DMS 273 (cell line): ENCODE measurements around the gene ARL17B.
"Not testable (repeated sequence)": the region's sequence is repeated elsewhere in the genome, so short reads cannot be mapped to it uniquely, and the experiment has no call there.

Experiments used
- DNase-seq: peaks from one replicate; lab custom pipeline; 2025; ENCODE audit not compliant: unreplicated experiment; lab: John Stamatoyannopoulos, UW

ARL17B gene

DNA sequence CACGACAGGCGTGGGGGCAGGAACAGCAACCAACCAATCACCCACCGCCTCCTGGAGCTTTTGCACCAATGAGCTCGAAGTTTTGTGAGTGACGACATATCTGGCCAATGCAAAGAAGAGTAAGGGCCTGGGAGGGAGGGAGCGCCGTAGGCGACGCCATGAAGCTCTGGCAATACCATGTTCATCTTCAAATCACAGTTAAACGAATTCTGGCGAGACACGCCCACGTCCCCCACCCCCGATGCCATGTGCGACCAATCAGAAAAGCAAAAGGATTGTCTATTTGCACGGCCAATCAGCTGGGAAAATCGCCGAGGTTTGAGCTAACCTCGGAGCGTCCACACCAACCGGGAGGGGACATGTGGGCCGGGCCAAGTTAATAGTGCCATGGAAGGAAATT is at the start of gene ARL17B:
TSS of gene ARL17B (minus strand) at position 12 of the 400 bp plus-strand sequence. CDS start 3,369 bp downstream, outside the sequence.
- DNase-seq: not testable (repeated sequence)

DNA sequence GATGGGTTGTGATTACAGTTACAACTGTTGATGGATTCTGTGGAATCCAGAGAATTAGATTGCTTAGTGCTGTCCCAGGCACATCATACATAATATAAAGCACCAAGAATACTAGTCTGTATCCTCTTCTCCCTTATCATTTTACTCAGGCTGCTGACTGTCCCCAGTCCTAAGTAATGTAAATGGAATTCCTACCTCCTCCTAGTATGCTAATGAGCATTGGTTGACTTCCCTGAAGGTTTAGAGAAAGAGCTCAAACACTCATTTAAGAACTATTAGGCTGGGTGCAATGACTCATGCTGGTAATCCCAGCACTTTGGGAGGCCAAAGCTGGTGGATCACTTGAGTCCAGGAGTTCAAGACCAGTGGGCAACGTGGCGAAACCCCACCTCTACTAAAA is 48.3 kb upstream of the ARL17B start:
- DNase-seq: not testable (repeated sequence)

DNA sequence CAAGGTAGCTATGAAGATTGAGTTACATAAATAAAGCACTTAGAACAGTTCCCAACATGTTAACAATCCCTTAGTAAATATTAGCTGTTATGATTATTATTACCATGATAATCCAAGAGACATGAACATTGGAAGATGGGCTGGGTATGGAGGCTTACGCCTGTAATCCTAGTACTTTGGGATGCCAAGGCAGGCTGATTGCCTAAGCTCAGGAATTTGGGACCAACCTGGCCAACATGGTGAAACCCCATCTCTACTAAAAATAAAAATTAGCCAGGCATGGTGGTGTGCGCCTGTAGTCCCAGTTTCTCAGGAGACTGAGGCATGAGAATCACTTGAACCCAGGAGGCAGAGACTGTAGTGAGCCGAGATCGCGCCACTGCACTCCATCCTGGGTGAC is 45.6 kb upstream of the ARL17B start:
- not testable (repeated sequence) for DNase-seq

DNA sequence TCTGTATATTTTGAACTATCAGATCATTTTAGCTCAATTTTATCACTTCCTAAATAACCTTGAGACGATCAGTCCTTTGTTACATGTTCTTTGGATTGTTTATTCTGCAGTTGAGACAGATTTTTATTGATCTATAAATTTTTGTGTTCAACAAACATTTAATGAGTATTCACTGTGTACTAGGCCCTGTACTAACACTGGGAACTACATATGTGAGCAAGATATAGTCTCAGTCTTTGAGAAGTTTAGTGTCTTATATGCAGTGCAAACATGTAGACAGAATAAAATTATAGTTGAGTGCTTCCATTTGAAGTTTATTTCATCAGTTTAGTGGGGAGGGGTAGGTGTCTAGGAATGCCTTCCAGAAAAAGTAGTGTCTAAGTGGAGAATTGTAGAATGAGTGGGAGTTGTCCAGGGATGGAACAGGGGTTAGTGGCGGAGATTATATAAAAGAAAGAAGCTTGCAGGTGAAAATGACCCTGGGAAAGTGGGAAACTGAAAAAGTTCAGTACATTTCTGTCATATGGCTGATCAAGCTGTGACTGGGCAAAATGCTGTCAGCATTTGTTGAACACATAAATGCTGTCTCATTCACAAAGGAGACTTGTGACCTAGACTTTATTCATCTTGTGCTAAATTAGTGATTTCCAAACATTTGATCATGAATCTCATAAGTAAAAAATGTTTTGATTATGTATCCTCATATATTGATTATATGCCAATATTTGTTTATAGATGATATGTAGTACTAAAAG is 39.6 kb upstream of the ARL17B start:
- not testable (repeated sequence) for DNase-seq

DNA sequence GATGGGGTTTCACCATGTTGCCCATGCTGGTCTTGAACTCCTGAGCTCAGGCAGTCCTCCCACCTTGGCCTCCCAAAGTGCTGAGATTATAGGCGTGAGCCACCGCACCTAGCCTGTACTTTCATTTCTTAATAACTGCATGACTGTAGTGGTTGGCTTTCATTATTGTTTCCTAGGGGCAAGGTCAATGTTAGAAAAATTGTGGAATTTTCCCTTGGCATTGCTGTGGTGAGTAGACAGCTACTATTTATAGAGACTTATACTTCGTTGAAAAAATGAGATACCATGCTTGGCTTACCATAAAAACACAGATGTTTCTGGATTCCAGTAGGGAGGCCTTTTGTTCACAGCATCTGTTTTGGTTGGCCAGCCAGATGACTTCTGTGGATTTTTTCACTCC is 39.0 kb upstream of the ARL17B start:
- DNase-seq: not testable (repeated sequence)

DNA sequence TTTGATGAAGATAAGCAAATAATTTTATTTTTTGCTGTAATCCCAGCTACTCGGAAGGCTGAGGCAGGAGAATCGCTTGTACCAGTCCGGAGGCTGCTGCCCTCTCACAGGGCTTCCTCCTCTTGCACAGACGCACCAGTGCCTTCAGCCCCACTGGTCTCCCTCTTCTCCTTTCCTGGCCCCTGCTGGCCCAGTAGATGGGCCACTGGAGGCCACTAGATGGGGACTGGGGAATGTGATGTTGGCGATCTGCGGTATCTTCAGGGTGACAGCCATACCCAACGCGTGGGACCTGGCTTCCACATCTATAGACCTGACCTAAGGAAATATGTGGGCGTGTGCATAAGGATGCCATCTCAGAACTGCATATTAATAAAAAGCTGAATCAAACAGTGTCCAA is 38.4 kb upstream of the ARL17B start:
- DNase-seq: not testable (repeated sequence)

DNA sequence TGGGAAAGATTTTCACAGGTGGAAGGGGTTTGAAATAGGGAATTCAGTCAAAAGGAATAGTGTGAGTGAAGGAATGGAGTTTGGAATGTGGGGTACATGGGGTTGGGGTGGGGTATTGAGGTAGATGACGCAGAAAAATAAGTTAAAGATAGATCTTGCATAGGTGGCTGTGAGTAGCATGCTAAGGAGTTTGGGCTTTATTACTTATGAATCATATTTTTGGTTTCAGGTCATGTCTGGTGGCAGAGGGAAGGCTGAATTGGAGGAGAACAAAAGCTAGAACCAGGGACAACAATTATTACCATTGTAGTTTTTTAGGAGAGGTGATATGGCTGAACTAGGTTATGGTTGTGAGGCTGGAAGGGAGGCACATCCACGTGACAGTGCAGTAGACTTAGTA is 34.7 kb upstream of the ARL17B start:
- not testable (repeated sequence) for DNase-seq

DNA sequence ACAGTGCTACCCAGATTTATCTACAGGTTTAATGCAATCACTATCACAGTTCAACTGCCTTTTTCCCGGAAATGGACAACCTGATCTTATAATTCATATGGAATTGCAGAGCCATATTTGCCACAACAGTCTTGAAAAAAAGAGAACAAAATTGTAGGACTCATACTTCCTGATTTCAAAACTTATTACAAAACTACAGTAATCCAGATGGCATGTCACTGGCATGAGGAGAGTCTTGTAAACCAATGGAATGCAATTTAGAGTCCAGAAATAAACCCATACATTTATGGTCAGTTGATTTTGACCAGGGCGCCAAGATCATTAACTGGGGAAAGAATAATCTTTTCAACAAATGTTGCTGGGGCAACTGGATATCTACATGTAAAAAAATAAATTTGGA is 32.1 kb upstream of the ARL17B start:
- not testable (repeated sequence) for DNase-seq

DNA sequence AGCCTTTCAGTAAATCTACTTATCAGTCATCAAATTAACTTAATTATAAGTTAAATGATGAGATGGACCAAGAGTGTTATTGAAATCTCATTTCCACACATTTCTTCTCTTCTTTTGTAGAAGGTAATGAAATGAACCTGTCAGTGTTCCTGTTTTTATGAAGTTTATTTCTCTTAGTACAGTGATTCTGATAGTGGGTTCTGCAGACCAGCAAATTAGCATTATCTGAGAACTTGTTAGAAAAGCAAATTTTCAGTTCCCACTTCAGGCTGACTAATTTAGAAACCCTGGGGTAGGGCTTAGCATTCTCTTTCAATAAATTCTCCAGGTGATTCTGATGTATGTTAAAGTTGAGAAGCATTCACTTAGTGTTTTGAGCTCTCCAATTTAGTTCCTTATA is 23.9 kb upstream of the ARL17B start:
- not testable (repeated sequence) for DNase-seq

DNA sequence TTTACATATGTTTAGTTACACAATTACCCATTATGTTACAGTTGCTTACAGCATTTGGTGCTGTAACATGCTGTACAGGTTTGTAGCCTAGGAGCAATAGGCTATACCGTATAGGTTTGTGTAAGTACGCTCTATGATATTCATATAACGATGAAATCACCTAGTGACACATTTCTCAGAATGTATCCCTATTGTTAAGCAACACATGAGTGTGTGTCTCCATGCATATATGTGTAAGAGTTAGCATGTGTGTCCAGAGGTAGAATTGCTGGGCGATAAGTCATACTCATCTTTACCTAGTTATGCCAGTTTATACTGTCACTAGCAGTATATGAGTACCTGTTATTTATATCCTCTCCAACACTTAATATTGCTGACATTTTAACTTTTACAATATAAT is 21.6 kb upstream of the ARL17B start:
- DNase-seq: not testable (repeated sequence)

DNA sequence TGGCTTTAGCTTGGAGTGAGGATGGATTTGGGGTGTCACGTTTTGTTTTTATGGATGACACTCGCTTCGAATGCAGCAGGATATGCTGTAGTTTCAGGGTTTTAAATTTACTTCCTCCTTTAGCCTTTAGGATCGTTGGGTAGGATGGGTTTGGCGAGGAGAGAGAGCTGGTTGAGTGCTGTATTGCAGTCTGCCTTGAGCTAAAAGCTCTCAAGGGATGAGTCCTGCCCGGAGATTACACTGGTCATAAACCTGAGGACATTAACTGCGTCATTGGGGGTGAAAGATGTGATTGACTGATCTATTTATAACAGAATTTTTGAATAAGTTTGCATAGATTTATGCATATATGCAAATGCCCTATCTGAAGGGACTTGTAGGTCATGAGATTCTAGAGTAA is 11.9 kb upstream of the ARL17B start:
- DNase-seq: not testable (repeated sequence)

DNA sequence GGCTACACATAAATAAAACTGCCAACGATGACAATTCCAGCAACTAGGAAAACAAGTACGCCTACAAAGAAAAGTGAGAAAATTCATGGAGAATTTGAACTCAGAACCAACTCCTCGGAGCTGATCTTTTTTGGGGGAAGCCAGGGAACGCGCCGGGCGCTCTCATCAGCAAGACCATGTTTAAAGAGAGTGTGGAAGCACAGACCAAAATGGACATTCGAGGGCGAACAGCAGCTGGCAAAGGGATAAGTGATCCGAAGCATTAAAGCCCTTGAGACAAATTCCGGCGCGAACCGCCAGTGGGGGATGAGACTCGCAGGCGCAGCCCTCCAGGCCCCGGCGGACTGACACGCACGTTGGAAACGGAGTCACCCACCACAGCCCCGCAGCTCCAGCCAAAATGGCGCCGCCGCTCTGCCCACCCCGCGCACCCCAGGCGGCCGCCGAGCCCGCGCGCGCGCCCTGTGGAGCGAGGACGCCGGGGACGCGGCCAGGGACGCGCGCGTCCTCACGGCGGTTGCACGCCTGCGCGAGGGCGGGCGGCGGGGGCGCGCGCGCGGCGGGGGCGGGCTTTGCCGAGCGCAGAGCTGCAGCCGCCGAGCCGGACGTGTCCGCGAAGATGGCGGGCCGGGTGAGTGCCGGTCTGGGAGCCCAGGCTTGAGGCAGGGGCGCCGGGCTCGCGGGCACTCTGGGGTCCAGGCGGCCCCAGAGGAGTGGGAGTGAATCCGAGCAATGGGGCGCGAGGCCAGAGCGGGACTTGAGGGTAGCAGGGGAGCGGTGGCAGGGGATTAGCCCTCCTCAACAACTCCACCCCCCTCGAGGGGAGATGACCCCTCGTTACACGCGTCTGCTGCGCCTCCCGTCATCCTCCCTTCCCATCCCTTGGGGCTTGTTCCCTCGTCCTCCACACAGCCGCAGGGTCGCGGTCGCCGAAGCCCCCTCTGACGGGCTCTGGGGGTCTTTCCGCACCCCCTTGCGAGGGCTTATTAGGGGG is 11.0 kb upstream of the ARL17B start:
- not testable (repeated sequence) for DNase-seq

DNA sequence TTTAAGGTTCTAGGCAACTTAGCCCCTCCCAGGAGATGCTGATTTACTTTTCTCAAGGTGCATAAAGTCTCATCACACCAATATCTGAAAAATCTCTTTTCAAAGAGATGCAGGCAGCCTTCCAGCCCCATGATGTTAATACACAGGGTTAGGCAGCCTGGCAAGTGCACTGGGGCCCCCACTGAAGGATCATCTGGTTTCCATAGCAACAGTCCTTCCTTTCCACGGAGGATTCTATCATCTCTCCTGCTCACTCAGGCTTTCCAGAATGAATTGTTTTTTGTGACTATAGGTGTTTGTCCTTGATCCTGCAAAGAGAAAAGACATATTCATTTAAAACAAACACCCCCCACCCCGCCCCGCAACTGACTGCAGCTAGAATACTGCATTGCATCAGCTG is 6.0 kb upstream of the ARL17B start:
- DNase-seq: not testable (repeated sequence)

DNA sequence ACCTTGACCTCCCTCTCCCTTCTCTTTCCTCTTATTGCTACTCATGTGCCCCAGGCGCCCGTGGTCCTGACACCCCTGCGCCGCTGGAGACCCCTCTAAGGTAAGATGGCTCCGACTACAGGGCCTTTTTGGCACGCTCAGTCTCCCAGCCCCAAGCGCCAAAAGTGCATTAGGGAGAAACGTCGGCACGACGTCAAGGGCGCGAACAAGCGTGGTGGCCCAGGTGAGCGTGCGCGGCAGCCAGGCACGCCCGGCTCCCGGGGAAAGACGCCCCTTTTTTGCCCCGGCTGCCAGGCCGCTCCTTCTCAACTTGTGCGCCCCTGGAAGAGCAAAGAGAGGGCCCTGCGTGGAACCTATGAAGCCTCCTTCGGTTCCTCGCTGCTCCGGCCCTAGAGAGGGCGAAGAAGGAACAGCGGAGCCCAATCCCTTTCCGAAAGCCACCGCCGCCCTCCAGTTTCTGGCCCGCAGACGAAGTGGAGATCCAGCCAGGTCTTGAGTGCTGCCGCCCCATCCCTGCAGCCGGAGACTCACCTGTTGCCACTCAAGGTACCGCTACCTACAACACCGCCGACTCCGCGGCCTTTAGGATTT is 326 bp downstream of the ARL17B start:
- DNase-seq: not testable (repeated sequence)

DNA sequence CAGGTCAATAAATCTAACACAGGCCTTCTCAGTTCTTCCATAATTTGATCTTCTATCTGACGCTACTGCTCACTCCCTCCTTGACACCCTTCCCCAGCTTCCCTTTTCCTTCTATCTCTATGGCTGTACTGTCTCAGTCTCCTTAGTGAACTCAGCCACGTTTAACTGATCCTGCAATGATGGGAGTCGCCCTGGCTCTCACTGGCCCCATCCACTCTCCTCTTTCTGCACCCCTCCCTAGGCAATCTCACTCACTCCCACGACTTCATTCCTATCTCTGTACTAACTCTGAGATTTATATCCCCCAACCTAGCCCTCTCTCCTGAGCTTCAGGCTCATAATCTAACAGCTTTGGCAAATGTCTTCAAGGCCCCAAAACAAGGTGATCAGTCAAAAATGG is 7.7 kb downstream of the ARL17B start:
- DNase-seq: not testable (repeated sequence)

DNA sequence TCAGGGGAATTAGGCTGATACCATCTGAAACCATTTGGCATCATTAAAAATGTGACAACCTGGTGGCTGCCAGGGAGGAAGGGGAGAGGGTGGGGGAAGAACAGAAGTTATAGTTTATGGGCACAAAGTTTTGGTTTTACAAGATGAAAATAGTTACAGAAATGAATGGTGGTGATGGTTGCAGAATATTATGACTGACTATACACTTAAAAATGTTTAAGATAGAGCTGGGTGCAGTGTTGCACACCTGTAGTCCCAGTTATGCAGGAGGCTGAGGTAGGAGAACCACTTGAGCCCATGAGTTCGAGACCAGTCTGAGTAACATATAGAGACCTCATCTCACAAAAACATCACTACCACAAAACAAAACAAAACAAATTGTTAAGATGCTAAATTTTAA is 12.5 kb downstream of the ARL17B start:
- DNase-seq: not testable (repeated sequence)

DNA sequence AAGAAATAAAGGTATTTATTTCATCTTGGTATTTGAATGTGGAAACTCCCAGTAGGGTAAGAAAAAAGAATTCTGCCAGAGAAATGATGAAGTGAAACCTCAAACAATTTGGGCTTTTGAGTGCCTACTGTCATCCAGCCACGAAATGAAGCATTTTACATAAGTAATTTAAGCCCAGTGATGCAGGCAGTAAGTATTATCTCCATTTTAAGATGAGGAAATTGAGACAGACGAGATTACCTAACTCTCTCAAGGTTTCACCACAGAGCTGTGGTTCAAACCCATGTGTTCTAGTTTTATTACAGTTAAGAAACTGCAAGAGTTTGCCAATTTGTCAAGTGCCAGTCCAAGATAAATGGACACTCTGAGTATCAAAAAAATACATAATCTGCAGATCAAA is 13.2 kb downstream of the ARL17B start:
- not testable (repeated sequence) for DNase-seq

DNA sequence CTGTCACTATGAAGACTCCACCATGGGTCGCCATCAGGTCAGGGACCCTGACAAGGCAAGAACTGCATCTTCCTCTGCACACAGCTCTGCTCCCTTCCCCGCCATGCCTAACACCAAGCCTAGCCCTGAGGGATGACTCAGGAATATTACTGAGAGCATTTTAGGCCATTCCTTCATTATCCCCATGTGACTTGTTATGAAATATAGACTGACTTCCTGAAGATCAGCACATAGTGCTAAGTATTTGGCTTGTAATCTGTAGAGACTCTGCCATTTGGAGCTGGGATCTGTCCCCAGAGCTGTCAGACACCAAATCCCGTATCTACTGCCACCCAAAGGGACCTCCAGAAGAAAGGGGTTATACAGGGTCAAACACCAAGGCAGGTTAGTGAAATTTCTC is 19.4 kb downstream of the ARL17B start:
- DNase-seq: not testable (repeated sequence)

DNA sequence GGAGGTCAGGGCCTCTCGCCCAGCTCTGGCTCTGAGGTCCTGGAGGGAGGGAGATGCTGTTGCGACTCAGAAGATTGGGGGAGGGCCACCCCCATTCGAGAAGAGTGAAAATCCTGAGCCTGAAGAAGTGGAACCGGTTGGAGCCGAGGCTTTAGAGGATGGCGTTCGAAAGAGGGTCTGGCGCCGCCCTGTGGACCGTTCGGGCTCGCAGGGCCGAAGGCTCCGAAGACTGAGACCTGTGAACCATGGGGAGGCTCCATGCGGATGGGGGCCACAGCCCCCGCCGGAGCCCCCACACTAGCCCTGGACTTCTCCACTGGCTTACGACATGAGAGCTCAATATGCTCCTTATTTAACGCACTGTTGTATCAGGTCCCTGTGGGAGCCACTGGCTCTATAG is 20.3 kb downstream of the ARL17B start:
- DNase-seq: not testable (repeated sequence)

DNA sequence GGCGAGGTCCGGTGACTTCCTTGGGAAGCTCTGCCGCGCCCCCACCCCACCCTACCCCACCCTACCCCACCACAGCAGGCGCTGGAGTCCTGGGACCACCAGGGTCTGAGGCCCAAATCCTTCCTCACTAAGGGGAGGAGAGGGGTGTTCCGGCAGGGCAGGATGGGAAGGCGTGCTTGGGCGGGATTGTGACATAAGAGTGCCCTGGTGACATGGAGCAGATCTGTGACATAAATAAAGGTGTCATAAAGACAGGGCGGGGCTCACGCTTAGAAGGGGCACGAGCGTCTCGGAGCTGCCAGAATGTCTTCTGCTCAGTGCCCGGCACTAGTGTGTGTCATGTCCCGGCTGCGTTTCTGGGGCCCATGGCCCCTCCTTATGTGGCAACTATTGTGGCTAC is 66.7 kb downstream of the ARL17B start, which contains the start of gene LRRC37A:
TSS of gene LRRC37A (plus strand) at position 301 of the 400 bp plus-strand sequence. CDS start at position 304, 3 bp downstream.
- DNase-seq: not testable (repeated sequence)

DNA sequence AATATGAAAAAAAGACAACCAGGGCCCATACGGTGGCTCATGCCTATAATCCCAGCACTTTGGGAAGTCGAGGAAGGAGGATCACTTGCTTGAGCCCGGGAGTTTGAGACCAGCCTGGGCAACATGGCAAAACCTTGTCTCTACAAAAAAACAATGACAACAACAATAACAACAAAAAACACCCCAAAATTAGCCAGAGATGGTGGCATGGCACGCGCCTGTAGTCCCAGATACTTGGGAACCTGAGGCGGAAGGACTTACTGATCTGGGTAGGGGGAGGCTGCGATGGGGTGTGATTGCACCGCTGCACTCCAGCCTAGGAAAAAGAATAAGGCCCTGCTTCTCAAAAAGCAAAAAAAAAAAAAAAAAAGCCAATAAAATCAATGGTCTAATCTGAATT is 69.9 kb downstream of the ARL17B start:
- DNase-seq: not testable (repeated sequence)
